ENCODE results near the gene MDC1. TPM values are rescaled to one million over a fixed set of nuclear protein-coding genes. Genes with fewer than 3 reads are reported as not detected.
A peak's percentile ranks its signal among the peaks of the same experiment; 100 is the strongest.

Gene MDC1
- total RNA-seq, 1 experiment from 2014 or later = 95.9 TPM

- TF ChIP-seq ARID4B (CRISPR knock-in tag; IDR thresholded peaks at IDR 0.05; ENCODE audit: borderline replicate concordance) (peak; percentile 61; the same call in 1 of the 2 replicates), JAZF1 (CRISPR knock-in tag; IDR thresholded peaks at IDR 0.05) (no peak), CREM (CRISPR knock-in tag; IDR thresholded peaks at IDR 0.05) (peak; percentile 63; the same call in 1 of the 2 replicates), IRF1 (CRISPR knock-in tag; IDR thresholded peaks at IDR 0.05) (no peak), JUN (CRISPR knock-in tag; IDR thresholded peaks at IDR 0.05) (no peak), USF2 (CRISPR knock-in tag; IDR thresholded peaks at IDR 0.05) (no peak), AFF4 (CRISPR knock-in tag; IDR thresholded peaks at IDR 0.05; ENCODE audit: borderline replicate concordance) (no peak), SOX15 (CRISPR knock-in tag; IDR thresholded peaks at IDR 0.05) (no peak), TEAD1 (CRISPR knock-in tag; IDR thresholded peaks at IDR 0.05) (no peak), ZNF512 (CRISPR knock-in tag; IDR thresholded peaks at IDR 0.05; ENCODE audit: borderline replicate concordance) (no peak), GTF2I (CRISPR knock-in tag; conservative IDR thresholded peaks at IDR 0.05) (no peak), ZNF121 (CRISPR knock-in tag; IDR thresholded peaks at IDR 0.05) (no peak), ETV6 (CRISPR knock-in tag; IDR thresholded peaks at IDR 0.05) (no peak), ZNF281 (CRISPR knock-in tag; IDR thresholded peaks at IDR 0.05) (no peak), FOXP1 (CRISPR knock-in tag; IDR thresholded peaks at IDR 0.05; ENCODE audit: borderline replicate concordance) (no peak; the same call in 1 of the 2 replicates), TP53 (CRISPR knock-in tag; IDR thresholded peaks at IDR 0.05) (no peak), ZNF423 (CRISPR knock-in tag; IDR thresholded peaks at IDR 0.05) (no peak), PREB (CRISPR knock-in tag; IDR thresholded peaks at IDR 0.05; ENCODE audit: borderline replicate concordance) (no peak)
Measured at GRCh38 chr6:30672445-30673253, 44.4 kb downstream of the MDC1 start, which contains the start of gene DHX16 (continued).
